ENCODE measurements around the gene MYLK. TPM values are rescaled to one million over a fixed set of nuclear protein-coding genes. Genes with fewer than 3 reads are reported as not detected.

MYLK gene
- total RNA-seq, 1 donor from 2014 or later: 196 TPM

DNA sequence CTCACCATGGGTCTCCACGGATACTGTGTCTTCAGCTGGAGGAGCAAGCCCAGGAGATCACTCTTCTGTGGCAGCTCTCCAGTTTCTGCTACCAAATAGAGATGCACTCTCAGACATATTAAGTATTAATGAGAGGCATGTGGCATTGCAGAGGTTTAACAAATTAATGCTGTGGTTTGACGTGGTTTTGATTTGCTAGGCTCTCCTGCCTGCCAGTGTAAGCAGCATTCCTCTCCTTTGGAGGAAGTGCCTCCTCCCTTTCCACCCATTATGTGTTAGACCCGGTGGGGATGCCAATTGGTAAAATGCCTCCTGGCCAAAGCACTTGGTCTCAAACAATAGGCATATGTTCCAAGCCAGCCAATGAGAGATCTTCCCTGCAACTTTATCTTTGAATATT, 124.8 kb downstream of the MYLK start:
- peak overlapping the region; percentile 74 to 76 for H3K27ac ChIP-seq
- peaks cover 0 to 3% of the 10 kb centered on the region in 2 donors for H3K9me3 ChIP-seq
- H3K4me3 ChIP-seq: no peak overlapping the region
- H3K4me1 ChIP-seq: peaks cover 15 to 45% of the 10 kb centered on the region in 2 donors
- H3K27me3 ChIP-seq: no peaks in the 10 kb centered on the region
- intact Hi-C loops (cut with DNase I): loop anchor here (5.0 kb wide), 1 partner anchor 108 kb away; no protein-coding TSS in a partner anchor
- TF ChIP-seq, protein P1, sequence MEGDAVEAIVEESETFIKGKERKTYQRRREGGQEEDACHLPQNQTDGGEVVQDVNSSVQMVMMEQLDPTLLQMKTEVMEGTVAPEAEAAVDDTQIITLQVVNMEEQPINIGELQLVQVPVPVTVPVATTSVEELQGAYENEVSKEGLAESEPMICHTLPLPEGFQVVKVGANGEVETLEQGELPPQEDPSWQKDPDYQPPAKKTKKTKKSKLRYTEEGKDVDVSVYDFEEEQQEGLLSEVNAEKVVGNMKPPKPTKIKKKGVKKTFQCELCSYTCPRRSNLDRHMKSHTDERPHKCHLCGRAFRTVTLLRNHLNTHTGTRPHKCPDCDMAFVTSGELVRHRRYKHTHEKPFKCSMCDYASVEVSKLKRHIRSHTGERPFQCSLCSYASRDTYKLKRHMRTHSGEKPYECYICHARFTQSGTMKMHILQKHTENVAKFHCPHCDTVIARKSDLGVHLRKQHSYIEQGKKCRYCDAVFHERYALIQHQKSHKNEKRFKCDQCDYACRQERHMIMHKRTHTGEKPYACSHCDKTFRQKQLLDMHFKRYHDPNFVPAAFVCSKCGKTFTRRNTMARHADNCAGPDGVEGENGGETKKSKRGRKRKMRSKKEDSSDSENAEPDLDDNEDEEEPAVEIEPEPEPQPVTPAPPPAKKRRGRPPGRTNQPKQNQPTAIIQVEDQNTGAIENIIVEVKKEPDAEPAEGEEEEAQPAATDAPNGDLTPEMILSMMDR (IDR thresholded peaks at IDR 0.05): no peak
- no peaks in the 10 kb centered on the region for H3K36me3 ChIP-seq
- no peak for DNase-seq (ENCODE audit: low spot score in 2 of 2)

DNA sequence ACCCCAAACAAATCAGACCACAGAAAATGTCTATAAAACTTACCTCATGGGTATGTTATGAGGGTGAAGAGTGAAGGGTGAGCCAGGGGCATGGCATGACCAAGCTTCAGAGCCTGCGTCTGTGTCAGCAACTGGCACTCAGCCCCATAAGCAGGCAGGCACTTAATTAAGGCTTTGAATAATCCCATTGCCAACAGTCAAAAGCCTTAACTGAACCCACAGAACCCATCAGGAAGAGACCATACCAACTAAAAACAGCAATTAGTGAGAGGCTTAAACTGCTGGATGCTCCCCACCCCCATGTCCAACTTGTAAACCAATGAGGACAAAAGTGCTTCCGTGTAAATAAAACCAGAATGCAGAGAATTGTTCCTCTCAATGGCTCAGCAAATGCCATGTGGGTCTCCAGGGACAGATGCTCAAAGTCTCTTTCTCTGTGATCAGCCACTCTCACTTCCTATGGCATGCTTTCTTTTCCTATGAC, 126.0 kb downstream of the MYLK start:
- H3K27ac ChIP-seq: peak overlapping the region; percentile 74 to 76
- peak in 1 of 2 donors; percentile 83 for DNase-seq (ENCODE audit: low spot score in 2 of 2)
- intact Hi-C loops (cut with DNase I): loop anchor here (5.0 kb wide), 1 partner anchor 109 kb away; no protein-coding TSS in a partner anchor
- TF ChIP-seq, protein P1 (IDR thresholded peaks at IDR 0.05): no peak
- no peak overlapping the region for H3K4me3 ChIP-seq
- peaks cover 0 to 3% of the 10 kb centered on the region in 2 donors for H3K9me3 ChIP-seq
- H3K27me3 ChIP-seq: no peaks in the 10 kb centered on the region
- H3K4me1 ChIP-seq: peaks cover 15 to 45% of the 10 kb centered on the region in 2 donors
- no peaks in the 10 kb centered on the region for H3K36me3 ChIP-seq

DNA sequence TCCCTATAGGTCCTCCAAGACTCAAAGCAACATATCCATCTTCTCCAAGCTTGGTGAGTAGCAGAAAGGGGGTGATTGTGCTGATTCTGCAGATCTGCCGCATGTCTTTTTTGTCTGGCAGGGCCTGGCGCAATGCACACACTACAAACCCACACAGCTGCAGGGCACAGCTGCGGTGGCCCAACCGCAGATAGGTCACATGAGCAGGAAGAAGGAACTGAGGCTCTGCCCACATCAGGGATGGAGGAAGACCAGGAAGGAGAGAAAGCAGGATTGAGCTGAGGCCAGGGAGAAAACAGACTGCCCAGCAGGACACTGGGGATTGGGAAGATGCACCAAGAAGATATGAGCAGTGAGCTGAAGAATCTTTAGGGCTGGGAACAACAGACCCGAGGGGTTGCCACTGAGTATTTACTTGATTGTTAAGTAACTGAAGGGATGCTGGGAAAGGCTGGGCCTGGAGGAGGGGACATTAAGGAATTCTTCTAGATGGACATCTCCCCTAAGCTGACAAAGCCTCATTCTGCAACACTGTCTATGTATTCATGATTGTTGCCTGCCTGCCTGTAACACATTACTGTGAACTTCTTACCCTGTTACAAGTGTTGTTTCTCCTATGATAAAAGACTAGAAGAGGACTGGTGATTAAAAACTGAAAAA, 126.7 kb downstream of the MYLK start:
- intact Hi-C loops (cut with DNase I): loop anchor here (5.0 kb wide), 1 partner anchor 110 kb away; no protein-coding TSS in a partner anchor
- Histone ChIP-seq H3K9me3 (peaks cover 0 to 3% of the 10 kb centered on the region in 2 donors), H3K27ac (peak overlapping the region; percentile 74 to 76), H3K36me3 (no peaks in the 10 kb centered on the region), H3K4me1 (peaks cover 15 to 47% of the 10 kb centered on the region in 2 donors), H3K27me3 (no peaks in the 10 kb centered on the region), H3K4me3 (no peak overlapping the region)
- DNase-seq (ENCODE audit: low spot score in 2 of 2): peak in 1 of 2 donors; percentile 69
- TF ChIP-seq, protein P1 (IDR thresholded peaks at IDR 0.05): no peak

DNA sequence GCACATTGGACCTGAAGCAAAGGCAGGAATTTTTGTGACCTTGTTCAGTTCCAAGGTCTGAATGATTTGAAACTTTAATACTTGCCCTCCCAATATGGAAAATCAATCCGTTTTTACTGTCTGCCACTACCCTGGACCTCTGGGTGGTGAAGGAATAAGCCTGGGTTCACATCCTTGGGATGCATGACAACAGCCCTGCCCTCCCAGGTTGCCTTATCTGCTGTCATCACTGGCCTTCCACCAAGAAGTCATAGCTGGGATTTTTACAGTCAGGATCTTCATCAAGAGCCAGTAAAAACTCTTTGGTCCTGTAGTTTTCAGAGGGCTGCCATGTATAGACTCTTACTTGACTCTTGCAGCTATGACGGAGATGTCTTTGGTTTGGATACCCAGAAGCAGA, 128.6 kb downstream of the MYLK start:
- no peak for DNase-seq (ENCODE audit: low spot score in 2 of 2)
- no peaks in the 10 kb centered on the region for H3K36me3 ChIP-seq
- TF ChIP-seq, protein P1 (IDR thresholded peaks at IDR 0.05): no peak
- no peak overlapping the region for H3K4me3 ChIP-seq
- intact Hi-C loops (cut with DNase I): loop anchor here (5.0 kb wide), 1 partner anchor 112 kb away; no protein-coding TSS in a partner anchor
- H3K4me1 ChIP-seq: peaks cover 26 to 58% of the 10 kb centered on the region in 2 donors
- H3K9me3 ChIP-seq: peaks cover 0 to 3% of the 10 kb centered on the region in 2 donors
- no peaks in the 10 kb centered on the region for H3K27me3 ChIP-seq
- H3K27ac ChIP-seq: peak overlapping the region; percentile 74 to 76

DNA sequence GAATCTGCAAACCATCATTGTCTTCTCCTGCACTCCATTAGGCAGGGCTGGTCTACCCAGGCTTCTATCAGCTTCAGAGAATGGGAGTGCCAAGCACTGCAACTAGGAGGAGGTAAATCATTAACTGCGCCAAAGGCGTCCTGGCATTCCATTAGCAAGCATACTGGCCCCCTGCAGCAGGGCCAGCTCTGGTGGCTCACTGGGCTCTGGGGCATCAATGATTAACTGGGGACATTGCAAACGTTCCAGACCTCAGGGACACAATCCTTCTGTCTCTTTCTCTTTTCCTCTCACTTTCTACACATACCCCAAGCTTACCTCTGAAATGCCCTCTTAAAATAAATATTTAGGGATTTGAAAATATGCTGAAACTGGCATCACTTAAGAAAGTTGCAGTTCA, 129.0 kb downstream of the MYLK start:
- TF ChIP-seq, protein P1 (IDR thresholded peaks at IDR 0.05): no peak
- H3K4me3 ChIP-seq: no peak overlapping the region
- intact Hi-C loops (cut with DNase I): loop anchor here (5.0 kb wide), 1 partner anchor 112 kb away; no protein-coding TSS in a partner anchor
- DNase-seq (ENCODE audit: low spot score in 2 of 2): no peak
- H3K27ac ChIP-seq: peak overlapping the region; percentile 74 to 76
- peaks cover 26 to 62% of the 10 kb centered on the region in 2 donors for H3K4me1 ChIP-seq
- no peaks in the 10 kb centered on the region for H3K27me3 ChIP-seq
- peaks cover 0 to 2% of the 10 kb centered on the region in 2 donors for H3K9me3 ChIP-seq
- H3K36me3 ChIP-seq: no peaks in the 10 kb centered on the region

All from ascending aorta (tissue), 2 donors.